Motor neuron (in vitro differentiated cells): ENCODE results near the gene YPEL4. TPM values are rescaled to one million over a fixed set of nuclear protein-coding genes. Genes with fewer than 3 reads are reported as not detected.

Source experiments
- total RNA-seq, 8 experiments: library from RNA; unstranded; fragments of 300-600 nt; gene quantifications; 2 replicates each; pipeline versions ENCODE4 v1.2.3 to v1.2.4, GENCODE V29; 2022

Gene YPEL4
- total RNA-seq, 8 experiments from 2014 or later = 3.7 to 13.1 (median 8.8) TPM

Other genes starting within 250 kb of the YPEL4 start
- gene SLC43A3, start 222.8 kb downstream of the YPEL4 start, total RNA-seq = 10 to 100 TPM in 2 of 8 experiments, 1 to 10 TPM in 4, under 1 TPM in 2; 0.43 to 25.8 (median 3.0) TPM
- gene RTN4RL2, start 189.4 kb downstream of the YPEL4 start, total RNA-seq = 10 to 100 TPM in 1 of 8 experiments, 1 to 10 TPM in 6, under 1 TPM in 1; 0.25 to 11.6 (median 5.8) TPM
- 10 to 100 TPM in 2 of 8 experiments, 1 to 10 TPM in 4, under 1 TPM in 2; 0.32 to 13.7 (median 2.1) TPM for gene SLC43A1, start 134.2 kb downstream of the YPEL4 start, total RNA-seq
- 10 to 100 TPM; 28.3 to 86.7 (median 58.9) TPM for gene TIMM10, start 119.2 kb downstream of the YPEL4 start, total RNA-seq
- gene SMTNL1, start 112.3 kb downstream of the YPEL4 start, total RNA-seq = under 1 TPM in 7 of 8 experiments, not detected in 1; 0.25 to 0.60 (median 0.42) TPM
- gene UBE2L6, start 82.2 kb downstream of the YPEL4 start, total RNA-seq = 100 to 1,000 TPM in 2 of 8 experiments, 10 to 100 TPM in 6; 22.6 to 177 (median 52.5) TPM
- gene SERPING1, start 52.2 kb downstream of the YPEL4 start, total RNA-seq = 10 to 100 TPM in 4 of 8 experiments, 1 to 10 TPM in 4; 1.7 to 35.1 (median 9.9) TPM
- 10 to 100 TPM in 7 of 8 experiments, 1 to 10 TPM in 1; 9.9 to 19.0 (median 12.9) TPM for gene CLP1, start 7.8 kb upstream of the YPEL4 start, total RNA-seq
- 10 to 100 TPM; 15.2 to 59.5 (median 31.5) TPM for gene ZDHHC5, start 18.2 kb upstream of the YPEL4 start, total RNA-seq
- gene MED19, start 62.3 kb upstream of the YPEL4 start, total RNA-seq = 10 to 100 TPM; 16.3 to 35.2 (median 29.2) TPM
- gene TMX2, start 62.7 kb upstream of the YPEL4 start, total RNA-seq = 100 to 1,000 TPM in 4 of 8 experiments, 10 to 100 TPM in 4; 70.0 to 149 (median 105) TPM
- gene SELENOH, start 91.6 kb upstream of the YPEL4 start, total RNA-seq = 100 to 1,000 TPM; 113 to 203 (median 149) TPM
- 1 to 10 TPM in 5 of 8 experiments, under 1 TPM in 3; 0.46 to 6.1 (median 1.1) TPM for gene BTBD18, start 101.9 kb upstream of the YPEL4 start, total RNA-seq
- gene CTNND1, start 111.9 kb upstream of the YPEL4 start, total RNA-seq = 100 to 1,000 TPM in 2 of 8 experiments, 10 to 100 TPM in 6; 59.5 to 166 (median 86.1) TPM